GM19238 (cell line): ENCODE data around the gene ZNF76.
A peak's percentile ranks its signal among the peaks of the same experiment; 100 is the strongest.

Experiments
- DNase-seq: peaks from one replicate; pipeline ENCODE4 v3.0.0; 2011; ENCODE audit warnings: low spot score; ENCODE audit not compliant: insufficient read length

Gene ZNF76

GRCh38 chr6:35265523-35265922 is 6.0 kb downstream of the ZNF76 start:
- DNase-seq = no peak

- DNase-seq = no peak
These were observed 7.9 kb downstream of the ZNF76 start for GRCh38 chr6:35267446-35267845.

DNA sequence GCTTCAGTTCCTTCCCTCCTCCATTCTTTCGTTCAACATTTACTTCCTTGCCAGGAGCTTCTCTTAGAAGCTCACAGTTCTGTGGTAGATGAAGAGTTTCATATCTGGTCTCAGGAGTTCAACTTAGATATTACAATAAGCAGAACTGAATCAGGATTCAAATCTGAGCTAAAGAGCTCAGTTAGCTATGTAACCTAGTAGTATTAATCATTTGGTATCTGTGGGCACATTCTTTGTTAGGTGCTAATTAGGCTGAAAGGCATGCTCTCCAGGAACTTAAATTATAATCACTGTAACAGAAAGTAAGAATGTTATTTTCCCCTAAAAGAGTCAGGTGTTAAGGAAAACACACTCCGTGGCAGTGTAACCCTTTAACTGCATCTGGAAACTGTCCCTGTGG is 8.4 kb downstream of the ZNF76 start:
- DNase-seq = no peak

GRCh38 chr6:35272005-35272404 is 12.5 kb downstream of the ZNF76 start:
- DNase-seq = no peak

DNA sequence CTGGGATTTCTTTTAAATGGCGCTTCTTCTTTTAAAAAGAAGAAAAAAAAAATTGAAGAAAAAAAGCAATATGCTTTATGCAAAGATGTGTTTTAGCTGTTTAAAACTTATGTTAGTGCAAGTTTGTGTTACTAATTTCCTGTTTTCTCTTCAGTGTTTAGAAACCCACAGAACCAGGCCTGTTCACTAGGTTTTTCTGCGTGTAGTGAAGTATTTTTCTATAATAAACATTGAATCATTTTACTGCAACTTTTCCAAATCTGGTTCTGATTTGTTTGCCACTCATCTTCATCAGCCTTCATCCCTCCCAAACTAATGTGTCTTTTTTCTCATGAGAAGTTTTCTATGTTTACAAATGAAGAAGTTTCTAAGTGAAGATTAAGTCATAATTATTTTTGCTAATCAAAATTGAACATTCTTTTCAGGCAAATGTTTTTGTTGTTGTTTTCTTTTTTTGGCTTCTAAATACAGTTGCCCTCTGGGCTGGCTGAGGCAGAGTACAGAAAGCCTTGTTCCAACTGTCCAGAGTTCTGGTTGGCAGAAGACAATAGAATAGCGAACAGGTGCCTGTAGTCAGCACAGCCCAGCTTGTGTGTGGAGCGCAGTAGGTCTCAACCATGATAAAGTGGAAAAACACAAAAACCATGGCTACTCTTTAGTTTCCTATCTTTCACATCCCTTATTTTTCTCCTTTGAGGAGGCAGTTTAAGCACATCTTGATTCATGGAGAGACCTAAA is 14.5 kb downstream of the ZNF76 start:
- no peak for DNase-seq

DNA sequence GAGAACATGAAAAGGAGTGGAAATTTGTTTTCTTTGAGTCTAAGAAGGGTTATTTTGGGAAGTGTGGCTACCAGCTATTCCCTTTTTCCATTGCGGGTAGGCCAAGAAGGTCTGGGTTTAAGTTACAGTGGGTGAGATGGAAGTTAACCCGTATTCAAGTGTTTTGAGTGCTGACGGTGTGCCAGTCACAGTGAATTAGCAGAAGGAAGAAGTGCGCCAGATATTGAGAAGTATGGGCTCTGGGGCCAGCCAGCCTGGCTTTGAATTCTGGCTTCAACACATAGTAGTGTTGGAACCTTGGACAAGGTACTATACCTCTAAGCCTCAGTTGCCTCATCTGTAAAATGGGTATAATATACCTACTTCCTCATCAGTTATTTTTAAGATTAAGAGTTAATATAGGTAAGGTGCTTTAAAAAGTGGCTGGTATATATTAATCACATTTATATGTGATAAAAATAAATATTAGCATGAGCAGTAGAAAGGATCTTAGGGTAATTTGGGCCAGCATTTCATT is 16.3 kb downstream of the ZNF76 start:
- DNase-seq = no peak

- no peak for DNase-seq
These were observed 19.2 kb downstream of the ZNF76 start for GRCh38 chr6:35278708-35279107.

GRCh38 chr6:35280903-35281302 is 21.4 kb downstream of the ZNF76 start:
- no peak for DNase-seq

GRCh38 chr6:35282472-35282871 is 22.9 kb downstream of the ZNF76 start:
- no peak for DNase-seq

DNA sequence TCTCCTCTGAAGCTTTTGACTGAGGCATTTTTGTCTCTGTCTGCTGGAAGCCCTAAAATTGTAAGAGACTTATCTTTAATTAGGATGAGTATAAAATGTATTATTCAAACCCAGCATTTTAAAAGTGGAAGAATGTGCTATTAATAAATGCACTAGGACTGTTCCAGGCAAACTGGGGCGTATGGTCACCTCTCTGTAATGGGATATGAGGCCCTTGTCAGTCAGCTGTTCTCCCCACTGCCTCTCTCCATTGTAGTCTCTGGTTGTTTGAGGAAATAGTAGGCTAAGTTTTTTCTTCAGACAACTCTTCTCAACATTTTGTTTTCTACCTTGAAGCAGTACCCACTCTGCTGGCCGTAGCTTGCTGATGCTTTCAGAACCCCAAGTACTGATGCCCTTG is 23.8 kb downstream of the ZNF76 start:
- DNase-seq = no peak

- DNase-seq = no peak
These were observed 28.3 kb downstream of the ZNF76 start for GRCh38 chr6:35287671-35288396.

- no peak for DNase-seq
These were observed 29.3 kb downstream of the ZNF76 start for GRCh38 chr6:35288834-35289233.

DNA sequence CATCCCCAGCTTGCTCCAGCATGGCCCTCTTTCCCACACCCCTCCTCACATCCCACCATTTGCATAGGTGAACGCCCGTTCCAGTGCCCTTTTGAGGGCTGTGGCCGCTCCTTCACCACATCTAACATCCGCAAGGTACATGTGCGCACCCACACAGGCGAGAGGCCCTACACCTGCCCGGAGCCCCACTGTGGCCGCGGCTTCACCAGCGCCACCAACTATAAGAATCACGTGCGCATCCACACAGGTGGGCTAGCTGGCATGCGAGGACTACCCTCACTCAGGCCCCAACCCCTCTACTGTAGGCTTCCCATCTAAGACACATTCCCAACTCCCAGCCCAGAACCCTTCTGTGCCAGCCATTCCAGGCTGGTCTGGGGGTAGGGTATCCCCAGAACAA is 32.0 kb downstream of the ZNF76 start:
- no peak for DNase-seq

DNA sequence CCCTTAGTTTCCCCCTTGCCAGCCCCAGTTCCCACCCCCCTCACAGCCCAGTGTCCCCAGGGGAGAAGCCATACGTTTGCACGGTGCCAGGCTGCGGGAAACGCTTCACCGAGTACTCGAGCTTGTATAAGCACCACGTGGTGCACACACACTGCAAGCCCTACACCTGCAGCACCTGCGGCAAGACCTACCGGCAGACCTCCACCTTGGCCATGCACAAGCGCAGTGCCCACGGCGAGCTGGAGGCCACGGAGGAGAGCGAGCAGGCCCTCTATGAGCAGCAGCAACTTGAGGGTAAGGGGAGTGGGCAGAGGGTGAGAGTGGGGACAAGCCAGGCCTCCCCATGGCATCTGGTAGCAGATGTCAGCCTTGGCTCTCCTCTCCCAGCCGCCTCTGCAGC is 33.0 kb downstream of the ZNF76 start:
- no peak for DNase-seq

- DNase-seq = no peak
These were observed 34.1 kb downstream of the ZNF76 start for GRCh38 chr6:35293681-35294080.

DNA sequence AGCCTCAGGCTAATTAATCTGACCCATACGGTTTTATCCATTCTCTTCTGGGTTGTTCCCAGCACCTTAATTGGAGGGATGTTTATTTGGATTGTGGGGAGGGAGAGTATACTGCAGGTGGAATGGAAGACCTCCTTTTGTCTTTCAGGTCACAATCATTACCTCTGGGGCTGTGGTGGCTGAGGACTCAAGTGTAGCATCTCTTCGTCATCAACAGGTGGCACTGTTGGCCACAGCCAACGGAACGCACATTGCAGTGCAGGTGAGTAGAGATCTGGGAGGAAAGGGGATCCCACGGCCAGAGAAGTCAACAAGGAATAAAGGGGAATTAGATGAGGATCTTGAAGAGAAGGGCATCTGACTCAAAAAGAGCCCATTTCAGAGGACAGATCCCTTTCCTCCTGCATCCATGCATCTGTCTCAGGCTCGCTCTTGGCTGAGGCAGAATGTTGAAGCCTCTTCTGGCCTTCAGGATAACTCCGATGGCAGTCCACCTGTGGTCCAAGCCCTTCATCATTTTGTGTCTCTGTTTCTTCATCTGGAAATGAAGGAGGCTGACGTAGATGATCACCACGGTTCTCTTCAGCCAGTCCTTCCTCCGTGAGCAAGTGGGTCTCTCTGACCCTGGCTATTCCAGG is 34.9 kb downstream of the ZNF76 start:
- no peak for DNase-seq

DNA sequence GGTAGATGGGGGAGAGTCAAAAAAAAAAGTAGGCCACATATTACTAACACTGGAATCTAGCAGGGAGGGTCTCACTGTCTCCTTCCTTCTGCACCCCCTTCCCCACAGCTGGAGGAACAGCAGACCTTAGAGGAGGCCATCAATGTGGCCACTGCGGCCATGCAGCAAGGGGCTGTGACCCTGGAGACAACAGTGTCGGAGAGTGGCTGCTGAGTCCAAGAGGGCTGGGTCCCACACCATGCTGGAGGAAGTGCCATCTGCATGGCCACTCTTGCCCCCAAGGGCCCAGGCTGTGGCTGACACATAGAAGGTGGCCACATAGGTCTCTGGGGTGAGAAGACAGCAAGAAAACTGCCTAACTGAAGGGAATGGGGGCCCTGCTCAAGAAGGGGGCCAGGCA is 35.5 kb downstream of the ZNF76 start:
- DNase-seq = no peak

DNA sequence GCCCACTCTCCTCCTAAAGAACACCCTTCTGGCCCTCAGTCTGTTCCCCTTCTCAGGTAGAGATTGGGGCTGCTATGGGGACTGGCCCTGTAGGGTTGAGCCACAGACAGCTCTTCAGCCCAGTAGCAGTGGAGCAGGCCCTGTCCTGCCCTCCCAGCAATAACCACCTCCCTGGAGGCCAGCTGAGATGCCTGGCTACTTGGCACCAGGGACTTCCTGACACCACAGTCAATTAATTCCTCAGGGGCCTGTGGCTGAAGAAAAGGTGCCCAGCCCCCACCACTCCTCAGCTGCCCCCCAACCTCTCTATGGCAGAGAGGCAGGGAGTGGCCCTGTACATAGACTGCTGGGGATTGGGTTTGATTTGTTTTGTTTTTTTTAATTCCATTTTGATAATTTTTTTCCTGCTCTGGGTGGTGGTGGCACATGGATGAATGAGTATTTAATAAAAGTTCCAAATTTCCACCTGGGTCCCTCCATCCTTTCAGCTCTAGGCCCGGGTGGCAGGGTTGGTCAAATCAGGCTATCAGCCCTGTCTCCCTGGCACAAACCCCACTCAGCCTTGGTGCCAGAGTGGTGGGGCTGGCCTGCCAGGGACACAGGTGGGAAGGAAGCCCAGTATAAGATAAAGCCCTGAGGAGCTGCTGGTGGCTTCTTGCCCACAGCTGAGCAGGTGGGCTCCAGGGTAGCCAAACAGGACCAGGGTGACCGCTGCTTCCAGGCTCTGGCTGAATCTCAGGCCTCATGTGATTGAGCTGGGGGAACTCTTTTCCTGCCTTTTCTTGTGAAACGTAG is 36.2 kb downstream of the ZNF76 start:
- no peak for DNase-seq

- no peak for DNase-seq
These were observed 37.5 kb downstream of the ZNF76 start for GRCh38 chr6:35296931-35297600.

GRCh38 chr6:35297601-35298481 is 38.3 kb downstream of the ZNF76 start, which contains the start of gene DEF6:
DEF6 (plus strand) TSS chr6:35297818; CDS start chr6:35297857, 39 bp downstream.
- DNase-seq = peak; percentile 88
